GM12892 (cell line): ENCODE measurements around the gene HTRA3. TPM values are rescaled to one million over a fixed set of nuclear protein-coding genes. Genes with fewer than 3 reads are reported as not detected.

Experiments used
- DNase-seq: peaks from one replicate; pipeline ENCODE4 v3.0.0; 2011; ENCODE audit not compliant: insufficient read length
- FAIRE-seq: peaks from 2 replicates; lab custom pipeline; 2011; peaks lifted over from hg19 to GRCh38; lab: Jason Lieb, UNC
- POLR2A ChIP-seq: IDR thresholded peaks from 2 replicates; pipeline ENCODE4 v1.6.1; 2011; ENCODE audit warnings: low read depth, low read length, control low read depth
- POLR2AphosphoS5 ChIP-seq: IDR thresholded peaks from 2 replicates; pipeline ENCODE4 v1.6.1; 2011; ENCODE audit warnings: low read depth, low read length, control low read depth
- TAF1 ChIP-seq: IDR thresholded peaks from 2 replicates; pipeline ENCODE4 v1.6.1; 2011; ENCODE audit warnings: low read depth, mild to moderate bottlenecking, control low read depth, low read length, borderline replicate concordance
- polyA plus RNA-seq: library from polyadenylated mRNA; unstranded; fragments of >200 nt; gene quantifications from one replicate; pipeline ENCODE4 v1.2.1, GENCODE V29; 2012; ENCODE audit warnings: missing spikeins, inconsistent platforms; ENCODE audit not compliant: missing spikeins

Gene HTRA3
- not detected for polyA plus RNA-seq

DNA sequence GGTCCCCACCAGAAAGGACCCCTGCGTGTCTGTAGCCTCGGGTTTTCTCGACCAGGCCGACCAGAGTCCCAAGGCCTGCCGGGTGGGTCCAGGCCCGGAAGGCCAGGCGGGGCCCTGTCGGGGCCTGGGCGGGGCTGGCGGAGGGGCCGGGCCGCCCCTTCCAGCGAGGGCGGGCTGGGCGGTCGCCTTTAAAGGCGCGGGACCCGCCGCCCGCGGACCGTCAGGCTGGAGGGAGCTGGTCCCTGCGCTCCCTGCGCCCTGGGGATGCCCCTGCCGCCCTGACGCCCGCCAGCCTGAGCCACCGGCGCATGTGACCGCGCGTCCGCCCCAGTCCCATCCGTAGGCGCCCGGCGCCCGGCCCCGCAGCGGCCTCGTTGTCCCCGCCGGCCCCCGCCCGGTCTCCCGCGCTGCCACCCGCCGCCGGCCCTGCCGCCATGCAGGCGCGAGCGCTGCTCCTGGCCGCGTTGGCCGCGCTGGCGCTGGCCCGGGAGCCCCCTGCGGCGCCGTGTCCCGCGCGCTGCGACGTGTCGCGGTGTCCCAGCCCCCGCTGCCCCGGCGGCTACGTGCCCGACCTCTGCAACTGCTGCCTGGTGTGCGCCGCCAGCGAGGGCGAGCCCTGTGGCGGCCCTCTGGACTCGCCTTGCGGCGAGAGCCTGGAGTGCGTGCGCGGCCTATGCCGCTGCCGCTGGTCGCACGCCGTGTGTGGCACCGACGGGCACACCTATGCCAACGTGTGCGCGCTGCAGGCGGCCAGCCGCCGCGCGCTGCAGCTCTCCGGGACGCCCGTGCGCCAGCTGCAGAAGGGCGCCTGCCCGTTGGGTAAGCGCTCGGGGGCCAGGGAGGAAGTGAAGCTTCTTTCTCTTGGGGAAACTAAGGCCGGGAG lies at the start of gene HTRA3:
HTRA3 (plus strand) TSS at position 220 of the 883 bp plus-strand sequence; CDS start at position 435, 215 bp downstream.
- FAIRE-seq (no peak), DNase-seq (no peak)
- no peak for TF ChIP-seq TAF1
- no peak for TF ChIP-seq POLR2AphosphoS5
- no peak for TF ChIP-seq POLR2A

DNA sequence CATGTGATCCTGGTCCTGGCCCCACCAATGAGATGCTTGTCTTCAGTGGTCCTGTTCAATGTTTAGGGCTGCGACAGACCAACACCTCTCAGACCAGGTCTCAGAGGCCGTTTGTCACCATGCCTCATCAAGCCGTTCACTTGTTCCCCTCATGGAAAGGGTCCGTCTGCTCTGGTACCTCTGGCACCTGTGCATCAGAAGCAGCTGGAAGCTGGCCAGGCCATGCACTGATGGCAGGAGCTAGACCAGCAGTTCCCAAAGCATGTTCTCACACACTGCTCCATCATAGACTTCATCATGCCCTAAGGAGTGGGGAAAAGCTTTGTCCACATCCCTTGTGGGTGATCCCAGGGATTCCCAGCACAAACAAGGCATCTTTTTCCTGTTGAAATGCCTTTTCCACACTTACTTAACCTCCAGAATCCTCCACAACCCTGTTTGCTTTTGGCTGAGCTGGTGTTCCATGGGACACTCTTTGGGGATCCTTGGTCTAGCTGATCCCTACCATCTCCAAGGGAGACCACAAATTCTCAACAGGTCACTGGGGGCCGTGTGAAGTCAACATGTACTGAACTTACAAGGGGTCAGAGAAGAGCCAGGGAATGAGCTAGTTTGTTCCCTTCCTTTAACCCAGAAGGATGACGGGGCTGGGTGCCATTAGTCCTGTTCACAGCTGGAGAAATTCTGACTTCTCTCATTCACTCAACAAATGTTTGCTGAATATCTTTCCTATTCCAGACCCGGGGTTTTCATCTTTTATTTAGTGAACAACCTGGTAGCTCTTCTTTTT lies 48.7 kb upstream of the HTRA3 start:
- DNase-seq (no peak), FAIRE-seq (no peak)
- no peak for TF ChIP-seq TAF1
- TF ChIP-seq POLR2A, result no peak
- TF ChIP-seq POLR2AphosphoS5, result no peak

DNA sequence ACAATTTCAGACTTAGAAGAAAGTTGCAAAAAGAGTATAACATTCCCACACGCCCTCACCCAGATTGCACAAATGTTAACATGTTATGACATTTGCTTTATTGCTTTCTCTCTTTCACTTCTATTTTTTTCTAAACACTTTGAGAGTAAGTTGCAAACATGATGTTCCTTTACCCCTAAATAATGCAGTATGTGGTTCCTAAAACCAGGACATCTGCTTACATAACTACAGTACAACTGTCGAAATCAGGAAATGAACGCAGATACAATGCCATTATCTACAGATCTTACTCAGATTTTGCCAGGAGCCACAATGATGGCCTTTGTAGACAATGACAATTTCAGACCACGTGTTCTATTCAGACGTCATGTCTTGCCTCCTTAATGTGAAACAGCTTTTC lies 48.1 kb upstream of the HTRA3 start:
- DNase-seq (no peak), FAIRE-seq (peak; percentile 70)
- TF ChIP-seq TAF1, result no peak
- no peak for TF ChIP-seq POLR2A
- no peak for TF ChIP-seq POLR2AphosphoS5

DNA sequence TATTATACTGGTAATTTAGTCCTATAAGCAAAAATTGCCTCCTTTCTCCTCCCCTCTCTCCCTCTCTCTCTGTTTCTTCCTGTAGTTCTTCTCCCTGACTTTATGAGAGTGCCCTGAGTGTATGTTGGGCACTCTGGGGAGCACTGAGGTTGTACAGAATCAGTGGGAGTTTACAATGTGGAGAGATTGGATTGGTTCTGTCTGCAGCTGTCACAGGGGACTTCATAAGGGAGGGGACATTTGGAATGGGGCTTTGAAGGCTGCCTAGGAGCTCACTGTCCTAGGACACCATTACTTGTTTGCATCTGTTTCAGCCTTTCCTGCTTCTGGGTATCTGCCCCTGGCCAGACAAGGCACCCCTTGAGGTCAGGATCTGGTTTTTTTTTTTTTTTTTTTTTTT lies 47.6 kb upstream of the HTRA3 start:
- no peak for TF ChIP-seq TAF1
- no peak for TF ChIP-seq POLR2AphosphoS5
- no peak for TF ChIP-seq POLR2A
- DNase-seq (no peak), FAIRE-seq (no peak)

DNA sequence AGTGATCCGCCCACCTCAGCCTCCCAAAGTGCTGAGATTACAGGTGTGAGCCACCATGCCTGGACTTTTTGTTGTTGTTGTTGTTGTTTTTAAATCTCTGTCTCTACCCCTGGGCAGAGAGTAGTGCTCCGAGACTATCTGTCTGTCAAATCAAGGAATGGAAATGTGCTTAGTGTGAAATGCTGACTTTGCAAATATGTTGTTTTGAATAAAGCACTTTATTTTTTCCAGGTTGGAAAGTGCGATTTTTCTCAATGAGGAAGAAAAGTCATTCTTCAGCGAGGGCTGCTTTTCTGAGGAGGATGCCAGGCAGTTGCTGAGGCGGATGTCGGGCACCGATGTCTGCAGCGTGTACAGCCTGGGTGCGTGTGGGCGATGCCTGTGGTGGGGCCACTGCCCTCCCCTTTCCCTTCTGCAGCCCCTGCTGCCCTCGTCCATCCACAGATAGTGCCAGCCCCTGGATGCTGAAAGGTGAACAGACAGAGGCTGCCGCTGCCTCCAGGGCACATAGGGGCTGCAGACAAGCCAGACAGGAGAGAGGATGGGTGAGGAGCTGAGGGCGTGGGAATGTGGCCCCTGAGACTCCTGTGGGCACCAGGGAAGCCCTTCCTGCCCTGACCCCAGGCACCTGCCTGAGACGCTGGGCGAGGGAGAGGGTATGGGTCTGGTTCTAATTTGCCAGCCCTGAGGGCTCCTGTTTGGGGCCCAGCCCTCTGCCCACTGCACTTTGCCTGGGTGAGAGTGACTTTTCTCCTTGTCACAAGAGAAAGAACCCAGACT lies 46.8 kb upstream of the HTRA3 start:
- TF ChIP-seq POLR2AphosphoS5 (no peak), POLR2A (no peak), TAF1 (no peak)
- no peak for FAIRE-seq
- no peak for DNase-seq

DNA sequence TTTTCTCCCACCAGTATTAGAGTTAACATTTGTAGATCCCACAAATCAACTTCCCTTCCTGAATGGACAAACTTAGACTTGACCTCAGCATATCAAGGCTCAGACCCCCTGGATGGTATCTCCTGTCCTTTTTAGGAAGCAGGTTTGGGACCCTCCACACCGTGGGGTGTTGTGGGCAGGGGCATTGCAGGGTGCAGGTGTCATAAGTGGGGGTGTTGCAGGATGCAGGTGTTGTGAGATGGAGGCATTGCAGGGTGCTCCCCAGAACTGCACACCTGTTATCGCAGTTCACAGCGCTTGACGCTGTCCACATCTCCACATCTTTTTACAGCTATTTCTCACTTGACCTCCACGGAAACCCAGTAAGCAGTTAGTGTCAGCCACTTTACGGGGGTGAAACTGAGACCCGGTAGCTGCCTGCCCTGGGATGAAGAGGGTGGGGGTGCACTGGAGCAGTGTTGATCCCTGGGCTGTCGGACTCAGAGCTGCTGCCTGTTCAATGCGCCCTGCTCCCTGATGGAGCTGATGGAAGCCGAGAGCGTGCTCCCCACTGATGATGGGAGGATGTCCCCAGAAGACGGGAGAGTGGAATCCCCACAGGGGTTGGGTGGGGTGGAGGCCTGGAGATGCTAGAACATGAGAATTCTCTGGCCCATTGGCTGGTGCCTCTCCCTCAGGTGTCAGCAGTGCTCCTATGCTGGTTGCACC lies 45.1 kb upstream of the HTRA3 start:
- no peak for FAIRE-seq
- TF ChIP-seq TAF1, result no peak
- TF ChIP-seq POLR2A, result no peak
- no peak for TF ChIP-seq POLR2AphosphoS5
- no peak for DNase-seq

DNA sequence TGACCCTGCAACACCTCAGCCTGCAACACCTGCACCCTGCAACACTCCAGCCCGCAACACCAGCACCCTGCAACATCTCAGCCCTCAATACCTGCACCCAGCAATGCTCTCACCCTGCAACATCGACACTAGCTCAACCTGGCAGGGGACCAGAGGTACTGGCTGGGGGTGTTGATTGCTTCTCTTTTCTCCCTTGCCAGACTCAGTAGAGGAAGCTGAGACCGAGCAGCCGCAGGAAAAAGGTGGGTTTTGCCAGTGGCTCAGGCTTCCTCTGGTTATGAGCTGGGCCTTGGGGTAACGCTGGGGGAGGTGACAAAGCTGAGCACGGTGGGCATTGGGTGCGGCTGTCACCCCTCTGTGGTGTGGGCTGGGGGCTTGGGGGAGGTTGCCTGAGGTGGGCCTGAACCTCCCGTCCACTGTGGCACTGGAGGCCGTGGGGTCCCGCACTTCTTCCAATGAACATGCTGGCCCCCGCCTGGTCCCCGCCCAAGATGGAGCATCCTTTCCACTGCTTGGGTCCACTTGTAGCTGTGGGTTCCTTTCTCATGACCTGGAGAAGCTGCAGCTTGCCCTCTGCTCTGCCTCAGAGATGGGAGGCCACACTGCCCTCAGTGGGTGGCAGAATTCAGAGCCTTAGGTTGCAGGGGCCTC lies 44.5 kb upstream of the HTRA3 start:
- DNase-seq, result no peak
- FAIRE-seq, result no peak
- TF ChIP-seq TAF1 (no peak), POLR2AphosphoS5 (no peak), POLR2A (no peak)

DNA sequence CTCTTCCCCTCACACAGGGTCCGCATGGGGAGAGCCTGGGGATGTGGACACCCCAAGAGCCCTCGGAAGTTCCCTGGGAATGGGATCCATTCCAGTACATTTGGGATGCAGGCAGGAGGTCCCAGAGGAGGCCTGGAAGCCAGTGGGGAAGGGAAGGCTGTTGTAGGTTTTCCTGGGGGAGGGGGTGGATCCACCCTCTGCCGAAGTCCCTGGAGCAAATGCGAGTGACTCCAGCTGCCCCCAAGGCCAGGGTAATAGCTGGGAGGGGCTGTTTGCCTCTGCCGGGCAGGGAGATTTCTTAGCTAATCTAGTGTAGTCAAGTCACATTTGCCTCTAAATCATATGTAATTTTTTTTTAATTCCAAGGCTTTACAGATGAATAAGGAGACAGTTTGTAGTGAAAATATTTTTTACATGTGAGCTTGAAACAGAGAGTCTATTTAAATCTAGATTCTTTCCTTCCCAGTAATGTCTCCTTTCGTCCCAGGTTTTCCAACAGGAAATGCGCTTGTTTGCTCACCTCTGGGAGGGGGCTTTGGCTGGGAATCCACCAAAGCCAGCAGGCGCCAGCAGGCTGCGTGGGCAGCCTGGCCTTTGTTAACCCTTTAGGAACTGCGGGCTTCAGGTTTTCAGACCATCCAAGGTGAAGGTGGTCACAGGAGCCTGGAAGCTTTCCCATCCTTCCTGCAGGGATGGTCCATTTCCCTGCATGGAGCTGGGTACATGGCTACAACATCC lies 43.7 kb upstream of the HTRA3 start:
- TF ChIP-seq POLR2A, result no peak
- TF ChIP-seq POLR2AphosphoS5, result no peak
- no peak for TF ChIP-seq TAF1
- FAIRE-seq, result no peak
- no peak for DNase-seq

DNA sequence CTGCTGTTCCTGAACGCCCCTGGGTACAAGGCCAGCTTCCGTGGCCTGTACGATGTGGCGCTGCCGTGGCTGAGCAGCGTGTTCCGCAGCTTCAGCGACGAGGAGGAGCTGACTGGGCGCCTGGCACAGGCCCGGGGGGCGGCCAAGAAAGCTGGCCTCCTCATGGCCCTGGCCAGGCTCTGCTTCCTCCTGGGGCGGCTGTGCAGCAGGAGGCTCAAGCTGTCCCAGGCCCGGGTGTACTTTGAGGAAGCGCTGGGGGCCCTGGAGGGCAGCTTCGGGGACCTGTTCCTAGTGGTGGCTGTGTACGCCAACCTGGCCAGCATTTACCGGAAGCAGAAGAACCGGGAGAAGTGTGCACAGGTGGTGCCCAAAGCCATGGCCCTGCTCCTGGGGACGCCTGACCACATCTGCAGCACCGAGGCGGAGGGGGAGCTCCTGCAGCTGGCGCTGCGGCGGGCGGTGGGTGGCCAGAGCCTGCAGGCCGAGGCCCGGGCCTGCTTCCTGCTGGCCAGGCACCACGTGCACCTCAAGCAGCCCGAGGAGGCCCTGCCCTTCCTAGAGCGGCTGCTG lies 42.3 kb upstream of the HTRA3 start:
- DNase-seq, result no peak
- no peak for TF ChIP-seq POLR2AphosphoS5
- no peak for FAIRE-seq

DNA sequence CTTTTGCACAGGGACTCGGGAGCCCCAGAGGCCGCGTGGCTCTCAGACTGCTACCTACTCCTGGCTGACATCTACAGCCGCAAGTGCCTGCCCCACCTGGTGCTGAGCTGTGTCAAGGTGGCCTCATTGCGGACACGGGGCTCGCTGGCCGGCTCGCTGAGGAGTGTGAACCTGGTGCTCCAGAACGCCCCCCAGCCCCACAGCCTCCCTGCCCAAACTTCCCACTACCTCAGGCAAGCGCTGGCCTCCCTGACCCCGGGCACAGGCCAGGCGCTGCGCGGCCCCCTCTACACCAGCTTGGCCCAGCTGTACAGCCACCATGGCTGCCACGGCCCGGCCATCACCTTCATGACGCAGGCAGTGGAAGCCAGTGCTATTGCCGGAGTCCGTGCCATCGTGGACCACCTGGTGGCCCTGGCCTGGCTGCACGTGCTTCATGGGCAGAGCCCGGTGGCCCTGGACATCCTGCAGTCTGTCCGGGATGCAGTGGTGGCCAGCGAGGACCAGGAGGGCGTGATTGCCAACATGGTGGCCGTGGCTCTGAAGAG lies 41.7 kb upstream of the HTRA3 start:
- TF ChIP-seq TAF1 (no peak), POLR2AphosphoS5 (no peak), POLR2A (no peak)
- DNase-seq, result no peak
- no peak for FAIRE-seq
